GM12892 (cell line): ENCODE data around the gene FAAP100.

ENCODE experiments used
- POLR2A ChIP-seq: IDR thresholded peaks from 2 replicates; pipeline ENCODE4 v1.6.1; 2011; ENCODE audit warnings: low read depth, low read length, control low read depth
- POLR2AphosphoS5 ChIP-seq: IDR thresholded peaks from 2 replicates; pipeline ENCODE4 v1.6.1; 2011; ENCODE audit warnings: low read depth, low read length, control low read depth
- TAF1 ChIP-seq: IDR thresholded peaks from 2 replicates; pipeline ENCODE4 v1.6.1; 2011; ENCODE audit warnings: low read depth, mild to moderate bottlenecking, control low read depth, low read length, borderline replicate concordance

- TF ChIP-seq POLR2A (no peak), POLR2AphosphoS5 (no peak), TAF1 (no peak)
Measured at GRCh38 chr17:81582749-81583148, 30.6 kb upstream of the FAAP100 start.
